Stimulated activated CD4-positive, alpha-beta T cell treated with anti-CD3 and anti-CD28 coated beads, Interleukin-2, amount 100 ng/mL, for 4 hours (primary cell): ENCODE data around the gene LPCAT3.
A peak's percentile ranks its signal among the peaks of the same experiment; 100 is the strongest.

ENCODE experiments used
- DNase-seq: peaks from one replicate; pipeline ENCODE4 v3.0.0-alpha.2; 2020; ENCODE audit warnings: low read depth

LPCAT3 gene

GRCh38 chr12:6998715-6999451, 19.4 kb downstream of the LPCAT3 start:
- DNase-seq = no peak

DNA sequence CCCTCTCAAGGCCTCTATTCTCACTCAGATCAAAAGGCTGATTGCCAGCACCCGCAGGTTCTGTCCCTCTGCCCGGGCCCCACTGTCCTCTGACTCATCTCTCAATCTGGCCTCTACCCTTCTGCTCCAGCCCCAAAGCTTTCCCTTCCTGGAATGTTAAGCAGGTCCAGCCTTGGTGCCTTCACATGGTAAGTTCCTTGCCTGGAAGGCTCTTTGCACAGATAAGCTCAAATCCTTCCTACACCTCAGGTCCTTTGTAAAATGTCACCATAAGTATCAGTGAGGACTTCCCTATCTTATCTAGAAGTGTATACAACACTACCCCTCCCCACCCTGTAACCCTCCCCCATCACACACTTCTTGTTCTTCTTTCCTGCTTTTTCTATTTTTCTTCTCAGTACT, 22.2 kb downstream of the LPCAT3 start:
- DNase-seq = no peak

DNA sequence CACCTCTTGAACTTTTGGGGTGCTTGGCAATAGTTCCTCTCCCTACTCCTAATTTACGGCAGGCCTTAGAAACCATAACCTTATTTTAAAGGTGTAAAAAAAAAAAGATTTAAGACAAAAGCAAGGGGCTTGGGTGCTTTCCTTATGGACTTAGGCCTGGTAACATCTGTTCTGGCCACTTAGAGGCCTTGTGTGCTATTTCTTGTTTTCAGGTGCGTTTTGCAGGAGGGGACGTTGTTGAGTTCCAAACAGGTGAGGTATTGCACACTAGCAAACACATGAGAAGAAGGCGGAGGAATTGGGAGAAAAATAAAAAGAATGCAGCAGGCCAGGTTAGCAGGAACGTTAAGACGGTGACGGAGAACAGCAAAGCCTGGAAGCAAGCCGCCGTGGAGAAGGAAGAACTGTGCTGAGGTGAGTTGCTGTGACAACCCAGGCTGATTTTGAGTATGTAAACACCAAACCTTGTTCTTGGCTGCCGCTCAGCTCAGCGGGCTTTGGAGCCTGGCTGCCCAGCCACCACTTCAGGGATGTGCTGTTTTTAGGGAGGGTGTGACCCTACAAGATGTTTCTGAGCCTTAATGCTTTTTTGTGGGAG, 30.2 kb downstream of the LPCAT3 start:
- DNase-seq = no peak

DNA sequence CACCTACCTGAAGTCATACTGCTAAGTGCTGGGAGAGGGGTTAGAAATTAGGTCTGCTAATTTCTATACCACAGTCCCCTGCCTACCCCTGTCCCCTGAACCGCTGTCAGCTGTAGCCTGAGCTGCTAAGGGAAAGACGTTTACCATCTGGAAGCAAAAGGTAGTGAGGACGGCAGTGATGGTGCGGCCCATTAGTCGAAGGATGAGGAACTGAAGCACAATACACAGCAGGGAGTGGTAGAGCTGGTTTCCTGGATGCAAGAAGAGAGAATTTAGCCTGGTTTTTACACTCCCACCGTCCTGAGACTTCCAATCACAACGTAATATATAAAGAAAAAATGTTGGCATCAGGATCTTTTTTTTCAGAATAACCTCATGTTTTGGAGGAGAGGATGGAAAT, 35.7 kb downstream of the LPCAT3 start:
- no peak for DNase-seq

GRCh38 chr12:6981152-6982052, 36.9 kb downstream of the LPCAT3 start:
- no peak for DNase-seq

DNA sequence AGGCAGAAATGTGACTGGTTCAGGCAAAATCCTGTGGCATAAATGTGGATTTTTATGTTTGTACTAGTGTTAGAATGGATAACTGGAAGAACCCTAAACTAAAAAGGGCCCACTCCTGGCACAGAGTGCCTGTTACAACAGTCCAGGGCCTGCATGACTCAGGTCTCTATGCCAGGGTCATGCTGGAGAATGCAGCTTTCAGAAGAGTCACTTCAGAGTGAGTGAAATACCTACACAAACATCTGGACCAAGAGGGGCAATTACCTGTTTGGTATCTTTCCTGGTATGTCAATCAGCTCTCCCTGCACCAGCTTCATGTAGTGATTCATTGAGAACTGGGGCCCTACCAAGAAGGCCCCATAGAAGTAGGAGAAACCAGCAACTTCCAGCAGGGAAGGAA, 37.5 kb downstream of the LPCAT3 start:
- no peak for DNase-seq

GRCh38 chr12:6980075-6980474, 38.2 kb downstream of the LPCAT3 start:
- DNase-seq = no peak

DNA sequence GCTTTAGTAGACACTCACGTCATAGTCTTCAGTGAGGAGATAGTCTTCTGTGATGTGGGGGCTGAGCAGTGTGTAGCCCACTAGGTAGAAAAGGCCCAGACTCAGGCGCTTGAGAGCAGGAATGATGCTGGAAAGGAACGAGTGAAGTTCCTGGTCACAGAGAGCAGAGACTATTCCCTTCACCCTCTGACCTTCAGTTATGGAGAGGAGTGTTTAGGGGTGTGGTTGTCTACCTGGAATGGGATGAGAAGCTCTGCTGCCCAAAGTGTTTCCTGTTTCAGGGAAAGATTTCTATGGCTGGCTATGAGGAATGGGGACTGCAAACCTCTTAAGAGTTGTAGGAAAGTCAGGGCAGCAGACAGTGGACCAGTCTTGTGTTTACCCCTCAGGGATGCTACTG, 38.8 kb downstream of the LPCAT3 start:
- no peak for DNase-seq

GRCh38 chr12:6979021-6979420, 39.3 kb downstream of the LPCAT3 start:
- DNase-seq = no peak

DNA sequence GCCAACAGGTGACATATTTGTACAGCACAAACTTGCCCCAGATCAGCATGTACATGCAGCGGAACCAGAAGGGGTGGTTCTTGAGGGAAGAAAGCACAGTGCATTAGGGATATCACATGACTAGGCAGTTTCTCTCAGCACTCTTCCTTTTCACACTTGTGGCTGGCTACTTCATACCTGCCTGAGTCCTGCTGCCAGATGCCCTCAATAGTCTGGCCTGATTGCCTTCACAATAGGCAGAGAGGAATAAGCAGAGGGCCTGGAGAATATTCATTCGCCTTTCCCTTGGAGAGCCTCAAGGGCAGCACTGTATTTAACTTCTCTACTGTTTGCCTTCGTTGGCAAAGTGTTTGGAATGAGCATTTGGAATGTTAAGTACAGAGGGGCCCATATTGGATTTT, 39.7 kb downstream of the LPCAT3 start:
- DNase-seq = no peak

DNA sequence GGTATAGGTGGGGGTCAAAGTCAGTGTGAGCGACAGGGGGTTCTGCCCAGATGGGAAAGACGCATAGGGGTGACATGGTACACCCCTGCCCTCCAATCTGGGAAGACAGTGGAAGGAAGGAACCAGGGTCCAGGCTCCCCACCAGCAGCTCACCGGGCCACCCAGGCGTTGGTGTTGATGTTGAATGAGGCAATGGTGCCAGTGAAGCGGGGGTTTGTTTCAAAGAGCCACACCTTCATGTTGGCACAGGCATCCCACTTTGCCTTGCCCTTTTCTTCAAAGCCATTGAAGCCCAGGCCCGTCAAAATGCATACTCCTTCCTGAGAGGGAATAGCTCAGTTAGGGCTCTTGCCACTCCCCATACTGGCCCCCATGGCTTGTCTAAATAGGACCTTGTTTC, 40.1 kb downstream of the LPCAT3 start:
- DNase-seq = no peak

DNA sequence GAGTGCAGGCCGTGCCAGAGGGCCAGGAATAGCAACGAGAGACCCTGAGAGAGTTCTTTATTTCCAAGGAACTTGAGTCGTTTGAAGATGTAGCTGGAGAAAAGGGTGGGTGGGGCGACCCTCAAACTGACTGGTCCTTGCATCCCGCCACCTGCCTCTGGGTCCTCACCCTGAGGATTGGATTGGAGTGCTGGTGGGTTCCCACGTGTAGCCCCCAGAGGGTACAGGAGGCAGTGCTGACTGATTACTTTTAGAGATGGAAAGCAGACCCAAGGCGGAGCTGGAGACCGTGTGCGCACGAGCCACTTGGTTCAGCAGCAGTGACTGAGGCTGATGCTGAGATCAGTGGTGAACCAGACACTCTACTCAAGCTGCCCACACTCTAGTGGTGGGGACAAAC, 40.6 kb downstream of the LPCAT3 start:
- no peak for DNase-seq

GRCh38 chr12:6975297-6976032, 42.8 kb downstream of the LPCAT3 start:
- DNase-seq = no peak

DNA sequence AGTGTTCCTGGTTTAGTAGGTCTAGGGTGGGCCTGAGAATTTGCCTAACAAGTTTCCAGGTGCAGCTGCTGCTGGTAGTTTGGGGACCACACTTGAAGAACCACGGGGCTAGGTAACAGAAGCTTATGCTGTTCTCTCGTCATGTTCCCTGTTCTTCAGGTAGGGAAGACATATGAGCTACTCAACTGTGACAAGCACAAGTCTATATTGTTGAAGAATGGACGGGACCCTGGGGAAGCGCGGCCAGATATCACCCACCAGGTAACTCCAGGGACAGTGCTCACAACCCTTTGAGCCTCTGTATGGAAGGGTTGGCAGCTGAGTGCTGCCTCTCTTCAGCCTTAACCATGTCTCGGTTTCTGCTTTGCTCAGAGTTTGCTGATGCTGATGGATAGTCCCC, 44.1 kb downstream of the LPCAT3 start:
- no peak for DNase-seq

GRCh38 chr12:6970096-6970527, 48.2 kb downstream of the LPCAT3 start:
- DNase-seq = no peak

- DNase-seq = no peak
Observed at GRCh38 chr12:6968426-6968825, 49.9 kb downstream of the LPCAT3 start.

- DNase-seq = no peak
Observed at GRCh38 chr12:6967651-6968100, 50.6 kb downstream of the LPCAT3 start.

- no peak for DNase-seq
Observed at GRCh38 chr12:6966351-6966750, 51.9 kb downstream of the LPCAT3 start.

GRCh38 chr12:6965714-6966113, 52.6 kb downstream of the LPCAT3 start:
- DNase-seq = no peak

DNA sequence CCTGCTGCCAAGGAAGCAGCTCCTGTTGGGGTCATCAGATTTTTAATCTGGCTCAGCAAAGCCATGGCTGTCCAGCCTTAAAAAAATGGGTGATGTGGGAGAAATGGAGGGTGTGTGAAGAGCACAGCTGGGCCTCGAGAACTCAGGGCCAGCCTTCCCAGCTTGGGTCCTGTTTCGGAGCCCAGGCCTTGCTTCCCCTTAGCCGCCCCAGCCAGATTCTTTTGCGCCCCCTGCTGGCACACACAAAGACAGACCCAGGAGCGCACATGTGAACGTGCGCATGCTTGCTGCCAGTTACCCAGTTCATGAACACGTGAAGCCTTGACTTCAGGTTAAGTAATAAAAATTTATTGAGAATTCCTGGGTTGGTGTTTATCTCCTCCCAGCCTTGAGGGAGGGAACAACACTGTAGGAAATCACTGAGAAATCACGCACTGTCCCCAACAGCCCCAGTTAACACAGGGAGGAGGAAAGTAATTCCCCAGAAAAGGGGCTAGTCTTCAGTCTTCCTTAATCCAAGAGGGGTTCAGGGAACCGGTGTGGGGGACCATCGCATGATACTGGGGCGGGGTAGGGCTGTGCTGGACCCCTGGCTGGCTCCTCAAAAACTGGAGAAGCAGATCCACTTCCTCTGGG, 53.1 kb downstream of the LPCAT3 start:
- DNase-seq = peak; percentile 88

DNA sequence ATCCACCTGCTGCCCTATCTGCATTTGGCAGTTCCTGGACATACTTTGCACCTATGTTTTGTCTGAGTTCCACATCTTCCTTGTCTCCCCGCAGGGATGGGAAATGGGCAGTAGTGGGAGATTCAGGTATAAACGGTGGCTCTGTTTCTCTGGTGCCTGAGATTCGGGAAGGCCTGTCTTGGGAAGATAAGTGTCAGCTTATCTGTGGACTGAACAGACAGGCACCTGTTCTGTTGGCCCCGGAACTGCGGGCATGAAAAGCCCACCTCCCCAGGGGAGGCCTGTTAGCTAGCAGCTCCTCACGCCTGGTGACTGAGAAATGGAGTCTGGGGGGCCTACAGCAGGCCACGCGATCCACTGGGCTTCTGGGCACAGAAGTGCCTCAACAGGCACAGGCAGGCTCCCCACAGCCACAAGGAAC, 53.7 kb downstream of the LPCAT3 start:
- DNase-seq = no peak
